Measurements from ENCODE around the gene AGPAT2. TPM values are rescaled to one million over a fixed set of nuclear protein-coding genes. Genes with fewer than 3 reads are reported as not detected.

The AGPAT2 gene
- total and polyA plus RNA-seq, 2 experiments from 2014 or later = 31.8 to 44.7 TPM

- TF ChIP-seq CTCF (conservative IDR thresholded peaks at IDR 0.05; ENCODE audit: low read depth in 2 of 2) (no peak), EZH2phosphoT487 (IDR thresholded peaks at IDR 0.05; ENCODE audit: unreplicated experiment) (no peak), REST (IDR thresholded peaks at IDR 0.05; ENCODE audit: unreplicated experiment) (no peak), EZH2 (IDR thresholded peaks at IDR 0.05; ENCODE audit: low read depth, unreplicated experiment) (no peak)
Observed at GRCh38 chr9:136690104-136690805, 3.0 kb upstream of the AGPAT2 start (continued).

- Mint-ChIP-seq H3K36me3 (ENCODE audit: low read depth) (no peaks in the 10 kb centered on the region), H3K27ac (no peak overlapping the region), H3K4me1 (peaks cover 10% of the 10 kb centered on the region; the same call in 2 of the 3 replicates), H3K27me3 (ENCODE audit: insufficient read depth, low read depth, poor library complexity) (peaks cover 20% of the 10 kb centered on the region), H3K4me3 (no peak overlapping the region), H3K9me3 (no peaks in the 10 kb centered on the region)
- no peak overlapping the region for H3K4me3 ChIP-seq
- H3K4me1 ChIP-seq (ENCODE audit: insufficient read depth) = no peaks in the 10 kb centered on the region; the same call in 1 of the 2 replicates
- no peaks in the 10 kb centered on the region for H3K27me3 ChIP-seq (ENCODE audit: insufficient read depth)
- no peak overlapping the region for H3K27ac ChIP-seq (ENCODE audit: low read depth)
- DNase-seq (ENCODE audit: low spot score) (no peak), ATAC-seq (no peak)
- no peaks in the 10 kb centered on the region for H3K9me2 ChIP-seq (ENCODE audit: insufficient read depth)
- no peak overlapping the region for H3K4me2 ChIP-seq
- no peaks in the 10 kb centered on the region for H4K20me1 ChIP-seq (replicated peaks; ENCODE audit: insufficient read depth)
- H2AFZ ChIP-seq = no peak overlapping the region
- 0 out of 2 replicates have a peak, but pooled peaks cover 3% of the 10 kb centered on the region for H3F3A ChIP-seq (replicated peaks; ENCODE audit: low read depth)
- H3K36me3 ChIP-seq (ENCODE audit: insufficient read depth) = no peaks in the 10 kb centered on the region
- peaks cover 10% of the 10 kb centered on the region; the same call in 1 of the 2 replicates for H3K79me2 ChIP-seq (replicated peaks; ENCODE audit: insufficient read depth)
- TF ChIP-seq EZH2 (IDR thresholded peaks at IDR 0.05; ENCODE audit: low read depth, unreplicated experiment) = no peak
- TF ChIP-seq CTCF (conservative IDR thresholded peaks at IDR 0.05; ENCODE audit: low read depth in 2 of 2) = no peak
- TF ChIP-seq EZH2phosphoT487 (IDR thresholded peaks at IDR 0.05; ENCODE audit: unreplicated experiment) = no peak
- TF ChIP-seq ZNF462 (CRISPR knock-in tag; IDR thresholded peaks at IDR 0.05) = no peak
- TF ChIP-seq STAT1 (IDR thresholded peaks at IDR 0.05; ENCODE audit: unreplicated experiment) = no peak
- TF ChIP-seq JUNB (IDR thresholded peaks at IDR 0.05; ENCODE audit: unreplicated experiment) = no peak
- TF ChIP-seq CREB1 (CRISPR knock-in tag; IDR thresholded peaks at IDR 0.05; ENCODE audit: low read depth) = no peak
- TF ChIP-seq ZNF331 (CRISPR knock-in tag; IDR thresholded peaks at IDR 0.05; ENCODE audit: low read depth) = no peak
Observed at GRCh38 chr9:136689108-136689460, 1.8 kb upstream of the AGPAT2 start.
